HG03097 (cell line): ENCODE data around the gene UGT1A9.
"Not testable (repeated sequence)": the region's sequence is repeated elsewhere in the genome, so short reads cannot be mapped to it uniquely, and the experiment has no call there.

Source experiments
- ATAC-seq: cut with Tn5 transposase; IDR thresholded peaks from one replicate; pipeline ENCODE4 v1.9.1; 2021; ENCODE audit not compliant: unreplicated experiment, low FRiP score

UGT1A9 gene

DNA sequence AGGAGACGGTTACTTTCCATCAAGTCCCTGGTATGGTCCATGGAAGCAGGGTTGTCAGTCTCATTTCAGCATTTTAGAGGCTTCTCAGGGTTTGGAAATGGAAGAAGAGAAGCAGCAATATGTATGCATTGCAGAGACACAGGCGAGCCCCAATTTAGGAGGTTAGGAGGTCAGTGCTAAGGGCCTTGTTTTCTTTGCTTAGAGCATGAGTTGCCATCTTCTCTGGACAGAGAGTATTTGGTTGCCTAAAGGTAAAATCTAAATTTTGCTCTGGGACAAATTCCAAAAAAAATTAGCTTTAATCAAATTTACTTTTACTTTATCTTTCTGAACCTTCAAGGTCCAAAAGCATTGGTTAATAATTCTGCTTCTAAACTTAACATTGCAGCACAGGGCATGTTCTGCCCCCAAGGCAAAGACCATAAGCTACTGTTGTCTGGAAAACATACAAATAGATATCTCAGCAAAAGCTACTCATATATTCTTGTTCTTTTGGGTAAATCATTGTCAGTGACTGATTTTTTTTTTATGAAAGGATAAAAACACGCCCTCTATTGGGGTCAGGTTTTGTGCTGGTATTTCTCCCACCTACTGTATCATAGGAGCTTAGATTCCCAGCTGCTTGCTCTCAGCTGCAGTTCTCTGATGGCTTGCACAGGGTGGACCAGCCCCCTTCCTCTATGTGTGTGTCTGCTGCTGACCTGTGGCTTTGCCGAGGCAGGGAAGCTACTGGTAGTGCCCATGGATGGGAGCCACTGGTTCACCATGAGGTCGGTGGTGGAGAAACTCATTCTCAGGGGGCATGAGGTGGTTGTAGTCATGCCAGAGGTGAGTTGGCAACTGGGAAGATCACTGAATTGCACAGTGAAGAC, at the start of gene UGT1A9:
Gene UGT1A9 (plus strand): TSS at position 609 of the 872 bp plus-strand sequence. CDS start 37 bp downstream, at position 646.
- ATAC-seq: no peak

DNA sequence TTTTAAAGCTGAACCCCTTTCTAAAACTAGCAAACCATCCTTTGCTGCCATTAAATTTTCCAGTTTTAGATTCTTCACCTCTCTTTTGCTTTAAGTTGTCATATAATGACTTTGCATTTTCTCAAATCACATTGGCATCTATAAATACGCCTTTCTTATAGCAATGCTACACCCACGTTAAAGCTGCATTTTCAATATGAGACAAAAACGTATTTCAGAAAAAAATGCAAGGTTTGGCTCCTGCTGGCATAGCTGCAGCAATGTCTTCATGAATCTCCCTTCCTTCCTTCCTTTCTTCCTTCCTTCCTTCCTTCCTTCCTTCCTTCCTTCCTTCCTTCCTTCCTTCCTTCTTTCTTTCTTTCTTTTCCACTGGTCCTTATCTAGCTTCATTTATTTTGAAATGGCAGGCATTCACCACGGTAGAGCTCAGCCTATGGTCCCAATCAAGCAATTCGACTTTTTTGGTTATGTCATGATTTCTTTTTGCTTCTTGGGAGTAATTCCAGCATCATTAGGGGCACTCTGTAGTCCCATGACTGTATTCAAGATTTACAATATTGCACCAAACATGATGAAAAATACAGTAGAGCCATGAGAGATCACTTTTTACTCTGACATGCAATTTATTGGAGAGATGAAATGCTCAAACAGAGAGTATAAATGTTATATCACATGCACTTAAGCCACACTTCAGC, 44.2 kb upstream of the UGT1A9 start:
- no peak for ATAC-seq

- ATAC-seq: not testable (repeated sequence)
Observed at GRCh38 chr2:233636306-233636705, 35.4 kb upstream of the UGT1A9 start, which contains the start of gene UGT1A10. Gene UGT1A10 (plus strand): TSS chr2:233636448. CDS start chr2:233636523, 75 bp downstream.

GRCh38 chr2:233638836-233639235, 32.9 kb upstream of the UGT1A9 start:
- ATAC-seq: no peak

GRCh38 chr2:233639860-233640259, 31.8 kb upstream of the UGT1A9 start:
- ATAC-seq: no peak

- no peak for ATAC-seq
Observed at GRCh38 chr2:233643128-233643527, 28.6 kb upstream of the UGT1A9 start.

DNA sequence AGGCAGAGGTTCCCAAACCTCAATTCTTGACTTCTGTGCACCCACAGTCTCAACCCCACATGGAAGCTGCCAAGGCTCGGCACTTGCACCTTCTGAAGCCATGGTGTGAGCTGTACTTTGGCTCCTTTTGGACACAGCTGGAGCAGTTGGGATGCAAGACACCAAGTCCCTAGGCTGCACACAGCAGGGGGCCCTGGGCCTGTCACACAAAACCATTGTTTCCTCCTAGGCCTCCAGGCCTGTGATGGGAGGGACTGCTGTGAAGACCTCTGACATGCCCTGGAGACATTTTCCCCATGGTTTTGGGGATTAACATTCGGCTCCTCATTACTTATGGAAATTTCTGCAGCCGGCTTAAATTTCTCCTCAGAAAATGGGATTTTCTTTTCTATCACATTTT, 25.7 kb upstream of the UGT1A9 start:
- not testable (repeated sequence) for ATAC-seq

DNA sequence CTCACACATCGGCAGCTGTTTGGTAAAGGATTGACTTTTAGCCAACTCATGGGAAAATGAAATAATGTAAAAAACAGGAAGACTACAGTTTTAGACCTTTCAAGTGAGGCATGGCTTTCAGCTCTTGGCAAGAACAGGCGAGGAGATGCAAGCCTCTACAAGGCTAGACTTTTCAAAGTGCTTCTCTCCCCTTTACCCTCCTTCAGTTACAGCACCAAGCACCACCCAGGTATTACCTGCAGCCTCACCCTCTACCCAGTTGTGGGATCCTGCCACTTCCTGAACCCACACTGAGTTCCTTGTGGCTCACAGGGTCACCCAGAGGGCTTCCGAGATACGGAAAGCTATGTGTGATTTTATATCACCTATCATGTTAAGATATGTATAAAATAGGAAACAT, 20.7 kb upstream of the UGT1A9 start:
- ATAC-seq: no peak

DNA sequence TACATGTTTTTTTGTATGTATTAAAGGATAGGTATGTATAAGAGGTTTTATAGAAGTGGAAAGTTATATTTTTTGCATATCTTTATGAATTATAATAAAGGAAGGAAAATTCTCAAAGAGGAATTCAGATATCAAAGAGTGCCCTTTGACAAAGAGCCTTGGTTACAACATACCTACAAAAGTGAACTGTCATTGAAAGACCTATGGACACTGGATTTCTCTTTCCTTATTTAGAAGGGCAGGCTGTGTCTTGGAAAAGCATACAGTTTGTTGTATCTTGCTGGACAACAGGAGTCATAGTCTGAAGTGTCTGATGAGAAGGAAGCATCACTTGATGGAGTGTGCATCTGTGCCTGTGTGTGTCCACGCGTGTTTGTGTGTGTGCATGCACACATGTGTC, 20.3 kb upstream of the UGT1A9 start:
- ATAC-seq: no peak

DNA sequence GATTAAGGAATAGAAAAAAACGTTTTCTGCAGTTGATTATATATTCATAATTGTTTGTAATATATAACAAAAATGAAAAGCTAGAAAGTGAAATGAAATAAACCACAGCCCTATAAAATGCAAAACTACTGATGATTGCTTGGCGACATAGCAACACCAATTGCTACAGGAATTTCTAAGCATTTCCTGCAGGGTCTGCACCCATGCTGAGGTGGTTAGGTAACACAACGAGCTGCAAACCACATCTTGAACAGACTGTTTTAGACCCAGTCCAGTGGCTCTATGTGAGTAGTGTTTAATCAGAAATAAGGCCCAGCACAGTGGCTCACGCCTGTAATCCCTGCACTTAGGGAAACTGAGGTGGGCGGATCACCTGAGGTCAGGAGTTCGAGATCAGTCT, 17.2 kb upstream of the UGT1A9 start:
- no peak for ATAC-seq

- no peak for ATAC-seq
Observed at GRCh38 chr2:233655043-233655442, 16.7 kb upstream of the UGT1A9 start.

- not testable (repeated sequence) for ATAC-seq
Observed at GRCh38 chr2:233655943-233656342, 15.8 kb upstream of the UGT1A9 start.

GRCh38 chr2:233656443-233656842, 15.3 kb upstream of the UGT1A9 start:
- ATAC-seq: no peak

DNA sequence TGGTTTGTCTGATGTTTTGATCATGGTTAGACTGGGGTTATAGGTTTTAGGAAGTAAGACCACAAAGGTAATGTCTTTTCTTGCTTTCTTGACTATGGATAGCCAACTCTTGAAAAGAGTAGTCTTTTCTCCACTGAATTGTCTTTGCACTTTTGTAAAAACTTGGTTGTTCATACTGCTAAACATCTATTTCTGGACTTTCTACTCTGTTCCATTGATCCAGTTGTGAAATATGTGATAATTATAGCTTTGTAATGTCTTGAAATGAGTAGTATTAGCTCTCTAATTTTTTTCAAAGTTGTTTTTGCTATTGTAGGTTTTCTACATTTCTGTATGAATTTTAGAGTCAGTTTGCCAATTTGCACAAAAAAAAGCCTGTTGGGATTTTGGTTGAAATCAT, 13.1 kb upstream of the UGT1A9 start:
- ATAC-seq: no peak

GRCh38 chr2:233663911-233664310, 7.8 kb upstream of the UGT1A9 start:
- no peak for ATAC-seq

DNA sequence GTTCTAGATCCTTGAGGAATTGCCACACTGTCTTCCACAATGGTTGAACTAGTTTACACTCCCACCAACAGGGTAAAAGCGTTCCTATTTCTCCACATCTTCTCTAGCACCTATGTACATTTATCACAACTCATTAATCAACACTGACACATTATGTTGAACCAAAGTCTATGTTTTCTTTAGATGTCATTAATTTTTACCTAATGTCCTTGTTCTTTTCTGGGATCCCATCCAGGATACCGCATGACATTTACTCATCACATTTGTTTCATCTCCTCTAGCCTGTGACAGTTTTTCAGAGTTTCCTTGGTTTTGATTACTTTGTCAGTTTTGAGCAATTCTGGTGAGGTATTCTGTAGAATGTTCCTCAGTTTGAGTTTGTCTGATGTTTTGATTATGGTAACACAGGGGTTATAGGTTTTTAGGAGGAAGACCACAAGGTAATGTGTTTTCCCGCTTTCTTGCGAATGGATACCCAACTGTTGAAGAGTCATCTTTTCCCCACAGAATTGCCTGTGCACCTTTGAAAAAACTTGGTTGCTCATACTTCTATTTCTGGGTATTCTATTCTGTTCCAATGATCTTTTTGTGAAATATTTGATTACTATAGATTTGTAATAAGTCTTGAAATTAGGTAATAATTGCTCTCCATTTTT, 3.0 kb upstream of the UGT1A9 start:
- ATAC-seq: no peak

DNA sequence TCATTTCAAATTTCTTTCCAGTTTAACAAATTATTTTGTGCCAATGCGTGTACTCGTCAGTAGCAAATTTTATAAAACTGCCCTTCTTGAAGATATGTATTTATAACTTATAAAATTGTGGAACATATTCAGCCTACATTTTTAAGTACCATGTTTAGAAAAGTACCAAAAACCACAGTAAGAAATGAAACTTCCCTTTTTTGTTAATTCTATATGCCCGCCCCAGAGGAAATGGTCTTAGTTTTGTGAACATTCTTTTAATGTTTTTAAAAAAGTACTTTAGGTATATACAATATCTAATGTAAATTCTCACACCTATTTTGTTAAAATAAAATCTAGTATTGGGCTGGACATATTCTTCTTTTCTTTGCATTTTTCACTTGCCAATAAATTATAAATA, 1.2 kb downstream of the UGT1A9 start:
- ATAC-seq: no peak

DNA sequence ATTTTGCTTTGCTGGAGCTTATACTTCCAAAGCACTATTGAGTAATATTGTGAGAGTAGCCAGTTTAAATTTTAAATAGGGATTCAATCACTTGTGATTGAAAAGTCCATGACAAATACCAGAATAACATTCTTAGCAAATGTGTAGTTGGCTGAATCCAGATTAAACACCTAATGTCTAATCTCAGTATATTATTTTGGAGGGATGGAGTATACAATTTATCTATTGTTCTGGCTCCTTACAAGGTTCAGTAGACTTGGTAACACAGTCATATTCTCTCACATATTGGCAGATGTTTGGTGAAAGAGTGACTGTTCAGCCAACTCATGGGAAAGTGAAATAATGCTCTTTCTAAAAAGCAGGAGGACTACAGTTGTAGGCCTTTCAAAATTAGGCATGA, 2.2 kb downstream of the UGT1A9 start:
- no peak for ATAC-seq

DNA sequence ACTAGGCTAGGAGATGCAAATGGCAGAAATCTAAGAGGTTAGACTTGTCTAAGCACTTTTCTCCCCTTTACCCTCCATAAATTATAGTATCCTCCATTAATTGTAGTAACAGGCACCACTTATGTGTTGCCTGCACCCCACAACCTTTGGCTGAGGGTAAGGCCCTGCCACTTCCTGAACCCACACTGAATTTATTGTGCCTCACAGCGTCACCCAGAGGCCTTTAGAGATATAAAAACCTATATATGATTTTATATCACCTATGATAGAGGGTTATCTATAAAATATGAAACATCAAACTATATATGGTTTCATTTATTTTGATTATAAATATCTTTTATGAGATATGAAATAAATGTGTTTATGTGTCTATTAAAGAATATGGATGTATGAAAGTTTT, 2.6 kb downstream of the UGT1A9 start:
- ATAC-seq: no peak

DNA sequence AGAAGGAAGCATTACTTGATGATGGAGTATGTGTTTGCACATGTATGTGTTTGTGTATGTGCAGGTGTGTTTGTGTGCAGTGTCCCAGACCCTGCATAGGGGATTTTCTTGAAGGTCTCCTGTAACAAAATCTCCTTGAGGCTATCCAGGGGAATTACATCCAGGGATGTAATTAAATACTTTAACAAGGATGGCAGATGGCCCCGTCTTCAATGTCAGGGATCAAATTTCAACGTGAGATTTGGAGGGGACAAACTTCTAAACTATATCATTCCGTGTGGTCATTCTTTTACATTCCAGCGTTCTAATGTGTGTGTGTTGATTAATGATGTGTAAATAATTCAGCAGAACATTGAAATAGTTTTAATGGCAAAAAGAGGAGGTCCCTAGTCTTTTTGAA, 3.3 kb downstream of the UGT1A9 start:
- ATAC-seq: no peak

DNA sequence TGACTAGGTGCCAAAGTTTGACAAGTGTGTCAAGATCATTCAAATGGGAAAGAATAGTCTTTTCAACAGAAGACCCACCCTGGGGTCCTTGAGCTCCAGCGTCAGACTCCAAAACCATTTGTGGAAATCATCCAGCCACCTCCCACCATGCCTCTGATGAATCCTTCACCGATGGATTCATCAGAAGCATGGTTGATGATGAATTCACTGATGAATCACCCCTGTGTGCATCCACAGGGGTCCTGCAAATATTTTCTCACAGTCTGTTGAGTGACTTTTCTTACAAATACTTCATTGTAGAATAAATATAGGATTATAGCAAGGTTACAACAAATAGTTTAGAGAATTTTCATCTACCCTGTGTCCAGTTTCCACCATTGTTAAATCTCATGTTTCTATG, 4.3 kb downstream of the UGT1A9 start:
- no peak for ATAC-seq
